Measurements from ENCODE around the gene MMP24OS.

- TF ChIP-seq CTCF (IDR thresholded peaks at IDR 0.05; ENCODE audit: poor library complexity) = no peak
- TF ChIP-seq EZH2phosphoT487 (IDR thresholded peaks at IDR 0.05; ENCODE audit: low read depth, severe bottlenecking, unreplicated experiment) = no peak
Observed at GRCh38 chr20:35243986-35244385, 33.9 kb downstream of the MMP24OS start.
